Body of pancreas (tissue), 4 donors: Measurements from ENCODE around the gene SDHD. TPM values are rescaled to one million over a fixed set of nuclear protein-coding genes. Genes with fewer than 3 reads are reported as not detected.
A peak's percentile ranks its signal among the peaks of the same experiment; 100 is the strongest.

Source experiments
- ATAC-seq: fragments of 150-250 bp; one replicate; pipeline ENCODE4 v1.9.1; 2016
- DNase-seq, 4 donors: peaks; one replicate each; pipeline ENCODE4 v3.0.0-alpha.2; 2019
- H3K27ac ChIP-seq, 4 donors: fragments of 200-600 bp; sonication (generic); 1 replicate in 3 of 4; 2 replicates in 1 of 4; pipeline versions ENCODE4 v1.5.1 to v1.6.1; 2016 to 2019; ENCODE audit warnings: mild to moderate bottlenecking in 1 of 4, mixed read lengths in 1 of 4, moderate library complexity in 1 of 4
- H3K27me3 ChIP-seq, 2 donors: fragments of 200-600 bp; sonication (generic); one replicate each; pipeline ENCODE4 v1.6.0; 2016; ENCODE audit warnings: mild to moderate bottlenecking in 1 of 2
- H3K36me3 ChIP-seq, 2 donors: fragments of 200-600 bp; sonication (generic); replicated peaks in 1 of 2; 2 replicates each; pipeline ENCODE4 v1.5.1; 2016; ENCODE audit warnings: low read depth in 2 of 2; ENCODE audit not compliant: insufficient read depth in 1 of 2
- H3K4me1 ChIP-seq: fragments of 200-600 bp; sonication (generic); one replicate; pipeline ENCODE4 v1.6.0; 2016
- H3K4me3 ChIP-seq, 2 donors: fragments of 200-600 bp; sonication (generic); 1 replicate in 1 of 2; 2 replicates in 1 of 2; pipeline ENCODE4 v1.5.1; 2016 to 2019
- H3K9me3 ChIP-seq, 3 donors: fragments of 200-600 bp; sonication (generic); 1 replicate in 2 of 3; 2 replicates in 1 of 3; pipeline ENCODE4 v1.5.1; 2016
- CTCF ChIP-seq, 7 experiments: fragments of 450-650 bp in 4 of 7; fragments of 200-600 bp in 3 of 7; sonication (generic) in 3 of 7; IDR thresholded peaks; one replicate each; pipeline ENCODE4 v1.5.1; 2016 to 2019; ENCODE audit warnings: antibody characterized with exemption in 7 of 7
- POLR2A ChIP-seq, 3 donors: fragments of 450-650 bp; IDR thresholded peaks; one replicate each; pipeline ENCODE4 v1.6.1; 2016; ENCODE audit warnings: antibody characterized with exemption in 3 of 3, mild to moderate bottlenecking in 2 of 3
- WGBS, 2 donors: methylation state at CpG; one replicate each; pipeline ENCODE4 v1.1.5; 2017; 5-methylcytosine and 5-hydroxymethylcytosine counted together
- intact Hi-C: fragments of 100-400 bp; cut with DNase I; formaldehyde crosslinking; loops from one replicate; pipeline ENCODE4 v1.15.1; 2023
- total RNA-seq, 2 donors: library from RNA; depleted of rRNA; stranded (reverse); fragments of >200 nt; gene quantifications; one replicate each; pipeline ENCODE4 v1.1.0, GENCODE V29; 2016

Gene SDHD
- total RNA-seq, 2 donors from 2014 or later: 27.4 to 68.5 TPM

GRCh38 chr11:112121981-112122615 lies 35.4 kb downstream of the SDHD start:
- DNase-seq (no peak), ATAC-seq (no peak)
- H3K4me1 ChIP-seq: no peaks in the 10 kb centered on the region
- no peak overlapping the region for H3K4me3 ChIP-seq
- no peaks in the 10 kb centered on the region for H3K9me3 ChIP-seq
- no peak overlapping the region for H3K27ac ChIP-seq
- H3K36me3 ChIP-seq: no peaks in the 10 kb centered on the region
- intact Hi-C loops: no loop called here
- no peaks in the 10 kb centered on the region for H3K27me3 ChIP-seq
- 85 to 91% methylated on average over 5 of the region's 5 CpGs for WGBS, 2 donors
- no peak for TF ChIP-seq CTCF (IDR thresholded peaks at IDR 0.05)

GRCh38 chr11:112123129-112123528 lies 36.5 kb downstream of the SDHD start:
- H3K36me3 ChIP-seq: no peaks in the 10 kb centered on the region
- intact Hi-C loops: no loop called here
- 81 to 82% methylated on average over 4 of the region's 4 CpGs for WGBS, 2 donors
- no peaks in the 10 kb centered on the region for H3K9me3 ChIP-seq
- no peak overlapping the region for H3K27ac ChIP-seq
- H3K4me3 ChIP-seq: no peak overlapping the region
- no peak for DNase-seq
- no peak for TF ChIP-seq POLR2A (IDR thresholded peaks at IDR 0.05)
- no peak for TF ChIP-seq CTCF (IDR thresholded peaks at IDR 0.05)
- ATAC-seq: no peak
- no peaks in the 10 kb centered on the region for H3K27me3 ChIP-seq
- no peaks in the 10 kb centered on the region for H3K4me1 ChIP-seq

GRCh38 chr11:112127056-112127455 lies 40.4 kb downstream of the SDHD start:
- Histone ChIP-seq H3K27me3 (no peaks in the 10 kb centered on the region), H3K4me1 (no peaks in the 10 kb centered on the region), H3K36me3 (no peaks in the 10 kb centered on the region), H3K27ac (no peak overlapping the region), H3K4me3 (no peak overlapping the region), H3K9me3 (no peaks in the 10 kb centered on the region)
- WGBS, 2 donors: 96 to 100% methylated on average over 2 of the region's 2 CpGs
- DNase-seq (no peak), ATAC-seq (no peak)
- no peak for TF ChIP-seq CTCF (IDR thresholded peaks at IDR 0.05)
- no peak for TF ChIP-seq POLR2A (IDR thresholded peaks at IDR 0.05)
- intact Hi-C loops: no loop called here

DNA sequence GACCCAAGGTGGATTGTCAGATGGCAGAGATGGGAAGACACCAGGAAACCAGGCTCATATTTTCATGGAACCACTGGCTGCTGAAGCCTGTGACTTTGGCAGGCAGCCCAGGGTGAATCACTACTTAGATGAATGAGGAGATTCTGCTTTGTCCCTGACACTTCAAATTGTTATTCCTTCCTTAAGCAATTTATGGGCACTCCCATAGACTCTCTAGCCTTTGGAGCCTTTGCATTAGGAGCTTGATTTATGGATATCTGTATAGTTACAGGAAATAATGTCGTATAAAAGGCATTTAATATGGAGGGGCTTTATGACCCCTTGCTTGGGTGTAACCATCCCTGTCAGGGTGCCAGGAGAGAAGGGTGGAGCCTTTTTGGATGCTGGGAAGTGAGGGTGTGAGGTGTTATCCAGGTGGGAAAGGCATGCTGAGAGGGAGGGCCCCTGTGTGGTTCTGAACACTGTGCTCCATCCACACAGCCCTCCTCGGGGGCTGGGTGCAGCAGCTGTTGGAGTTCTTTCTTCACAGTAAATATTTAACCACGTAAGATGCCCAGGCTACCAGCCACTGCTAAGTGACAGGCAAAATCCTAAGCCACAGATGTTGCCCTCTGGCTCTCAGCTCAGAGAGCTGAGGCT lies 41.9 kb downstream of the SDHD start:
- intact Hi-C loops: no loop called here
- H3K27me3 ChIP-seq: no peaks in the 10 kb centered on the region
- H3K36me3 ChIP-seq: no peaks in the 10 kb centered on the region
- TF ChIP-seq POLR2A (IDR thresholded peaks at IDR 0.05): no peak
- no peak for TF ChIP-seq CTCF (IDR thresholded peaks at IDR 0.05)
- no peak overlapping the region for H3K27ac ChIP-seq
- no peaks in the 10 kb centered on the region for H3K4me1 ChIP-seq
- no peak overlapping the region for H3K4me3 ChIP-seq
- DNase-seq (peak in 3 of 4 donors; percentile 21 to 46 (median 43)), ATAC-seq (no peak)
- 56 to 82% methylated on average over 2 to 3 of the region's 3 CpGs for WGBS, 2 donors
- H3K9me3 ChIP-seq: no peaks in the 10 kb centered on the region

- Histone ChIP-seq H3K4me1 (no peaks in the 10 kb centered on the region), H3K27me3 (no peaks in the 10 kb centered on the region), H3K36me3 (no peaks in the 10 kb centered on the region), H3K27ac (no peak overlapping the region), H3K4me3 (no peak overlapping the region), H3K9me3 (no peaks in the 10 kb centered on the region)
- intact Hi-C loops: no loop called here
- ATAC-seq (no peak), DNase-seq (peak in 1 of 4 donors; percentile 36)
- WGBS, 2 donors: 61 to 79% methylated on average over 5 of the region's 5 CpGs
- TF ChIP-seq CTCF (IDR thresholded peaks at IDR 0.05) (no peak), POLR2A (IDR thresholded peaks at IDR 0.05) (no peak)
These were observed 43.0 kb downstream of the SDHD start for GRCh38 chr11:112129656-112130055.
